Progenitor cell of endocrine pancreas (in vitro differentiated cells): Measurements from ENCODE around the gene CNOT3. TPM values are rescaled to one million over a fixed set of nuclear protein-coding genes. Genes with fewer than 3 reads are reported as not detected.

Source experiments
- DNase-seq: peaks from one replicate; pipeline ENCODE4 v3.0.0; 2021; ENCODE audit warnings: low spot score; ENCODE audit not compliant: unreplicated experiment
- H3K27ac Mint-ChIP-seq: 2 replicates; pipeline ENCODE4 v1.8.0; 2021; ENCODE audit warnings: mild to moderate bottlenecking, moderate library complexity, mixed read lengths
- H3K27me3 Mint-ChIP-seq: 2 replicates; pipeline ENCODE4 v1.8.0; 2021; ENCODE audit warnings: mixed read lengths
- H3K36me3 Mint-ChIP-seq: 2 replicates; pipeline ENCODE4 v1.8.0; 2022; ENCODE audit warnings: mixed read lengths; ENCODE audit not compliant: insufficient read depth
- H3K4me1 Mint-ChIP-seq: 2 replicates; pipeline ENCODE4 v1.8.0; 2021; ENCODE audit warnings: low read depth, mixed read lengths
- H3K4me3 Mint-ChIP-seq: 2 replicates; pipeline ENCODE4 v1.8.0; 2021; ENCODE audit warnings: low read depth, mild to moderate bottlenecking, moderate library complexity, mixed read lengths
- H3K9me3 Mint-ChIP-seq: 2 replicates; pipeline ENCODE4 v1.8.0; 2021; ENCODE audit warnings: low read depth, mixed read lengths
- CTCF ChIP-seq: fragments of 200-600 bp; sonication (generic); IDR thresholded peaks from one replicate; pipeline ENCODE4 v1.5.0; 2021; ENCODE audit warnings: antibody characterized with exemption, mild to moderate bottlenecking; ENCODE audit not compliant: unreplicated experiment
- total RNA-seq: library from RNA; stranded (reverse); gene quantifications from 2 replicates; pipeline ENCODE4 v1.2.1, GENCODE V29; 2021

CNOT3 gene
- total RNA-seq, 1 donor from 2014 or later, result 77.3 TPM

- Mint-ChIP-seq H3K9me3 (no peaks in the 10 kb centered on the region), H3K27me3 (no peaks in the 10 kb centered on the region)
Measured at GRCh38 chr19:54136864-54137698, 481 bp upstream of the CNOT3 start.

DNA sequence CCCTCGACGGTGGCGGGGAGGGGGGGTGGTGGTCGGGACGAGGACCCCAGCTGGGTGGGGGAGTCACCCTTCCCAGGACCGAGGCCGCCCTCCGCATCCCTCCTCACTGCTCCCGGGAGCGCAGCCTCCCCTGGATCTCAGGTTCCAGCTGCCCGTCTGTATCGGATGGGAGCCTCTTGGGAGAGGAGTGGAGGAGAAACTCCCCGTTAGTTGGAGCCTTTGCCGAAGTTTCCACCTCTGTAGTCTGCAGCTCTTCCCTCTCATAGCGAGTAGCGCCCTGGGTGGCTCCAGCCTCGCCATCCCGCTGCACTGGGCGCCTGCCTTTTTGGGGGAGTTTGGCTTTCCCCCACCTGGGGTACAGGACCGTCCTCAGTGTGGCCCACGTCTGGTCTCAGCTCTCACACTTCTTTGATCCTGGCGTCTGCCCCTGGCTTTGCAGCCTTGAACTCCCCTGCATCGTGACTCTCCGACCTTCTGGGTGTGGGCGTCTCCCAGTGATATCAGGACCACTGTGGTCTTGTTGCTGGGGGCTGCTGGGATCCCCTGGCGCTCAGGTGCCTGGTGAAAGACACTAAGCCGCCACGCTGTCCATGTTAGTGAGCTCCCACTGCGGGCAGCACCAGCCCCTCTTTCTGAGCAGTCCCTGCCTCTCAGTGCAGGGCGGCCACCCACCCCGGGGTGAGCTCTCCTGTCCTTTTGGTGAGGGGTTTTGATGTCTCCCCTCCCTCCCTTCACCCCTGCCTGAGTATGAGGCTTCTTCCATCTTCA, 1.1 kb downstream of the CNOT3 start:
- Mint-ChIP-seq H3K36me3 (peaks cover 6% of the 10 kb centered on the region), H3K4me1 (peaks cover 18% of the 10 kb centered on the region), H3K27me3 (no peaks in the 10 kb centered on the region), H3K4me3 (peak overlapping the region; percentile 87), H3K27ac (peak overlapping the region; percentile 97), H3K9me3 (no peaks in the 10 kb centered on the region)
- no peak for TF ChIP-seq CTCF
- DNase-seq, result no peak

More at GRCh38 chr19:54136864-54137698, 481 bp upstream of the CNOT3 start:
- DNase-seq, result peak; percentile 99
- peaks cover 18% of the 10 kb centered on the region for H3K4me1 Mint-ChIP-seq
- peak overlapping the region; percentile 87 for H3K4me3 Mint-ChIP-seq
- TF ChIP-seq CTCF, result no peak
- peaks cover 3% of the 10 kb centered on the region for H3K36me3 Mint-ChIP-seq
- peak overlapping the region; percentile 94 for H3K27ac Mint-ChIP-seq

GRCh38 chr19:54141356-54141755, 3.8 kb downstream of the CNOT3 start:
- DNase-seq, result no peak
- Mint-ChIP-seq H3K4me1 (peaks cover 12% of the 10 kb centered on the region), H3K4me3 (no peak overlapping the region), H3K27ac (no peak overlapping the region), H3K27me3 (no peaks in the 10 kb centered on the region), H3K9me3 (no peaks in the 10 kb centered on the region), H3K36me3 (peaks cover 20% of the 10 kb centered on the region)
- TF ChIP-seq CTCF, result no peak

DNA sequence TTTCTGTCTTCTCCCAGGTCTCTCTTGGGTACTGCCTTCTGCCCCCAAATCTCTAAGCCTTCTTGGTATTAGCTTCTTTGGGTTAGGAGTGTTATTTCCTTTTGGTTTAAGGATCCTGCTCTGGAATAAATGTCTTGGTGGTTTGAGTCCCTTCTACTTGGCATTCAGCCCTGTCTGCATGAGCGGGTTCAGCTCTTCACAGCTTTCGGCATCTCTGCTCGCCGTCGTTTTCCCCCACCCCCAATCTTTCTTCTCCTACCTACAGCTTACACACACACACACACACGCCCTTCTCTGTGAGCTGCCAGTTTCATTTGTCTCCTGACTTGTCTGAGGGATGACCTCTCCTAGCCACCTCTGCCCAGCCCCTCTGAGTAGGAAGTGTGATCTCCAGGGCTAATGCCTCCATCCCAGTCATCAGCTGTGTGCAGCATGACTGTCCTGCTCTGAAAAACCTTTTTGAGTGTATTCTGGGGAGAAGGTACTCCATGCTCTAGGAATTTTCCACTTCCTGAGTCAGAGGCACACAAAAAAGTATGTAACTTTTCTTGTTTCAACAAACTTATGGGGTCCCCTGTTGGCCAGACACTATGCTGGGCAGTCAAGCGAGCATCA, 4.7 kb downstream of the CNOT3 start:
- Mint-ChIP-seq H3K36me3 (peaks cover 20% of the 10 kb centered on the region), H3K27me3 (no peaks in the 10 kb centered on the region), H3K27ac (peak overlapping the region; percentile 34), H3K4me3 (no peak overlapping the region), H3K9me3 (no peaks in the 10 kb centered on the region), H3K4me1 (peaks cover 10% of the 10 kb centered on the region)
- no peak for DNase-seq
- no peak for TF ChIP-seq CTCF

DNA sequence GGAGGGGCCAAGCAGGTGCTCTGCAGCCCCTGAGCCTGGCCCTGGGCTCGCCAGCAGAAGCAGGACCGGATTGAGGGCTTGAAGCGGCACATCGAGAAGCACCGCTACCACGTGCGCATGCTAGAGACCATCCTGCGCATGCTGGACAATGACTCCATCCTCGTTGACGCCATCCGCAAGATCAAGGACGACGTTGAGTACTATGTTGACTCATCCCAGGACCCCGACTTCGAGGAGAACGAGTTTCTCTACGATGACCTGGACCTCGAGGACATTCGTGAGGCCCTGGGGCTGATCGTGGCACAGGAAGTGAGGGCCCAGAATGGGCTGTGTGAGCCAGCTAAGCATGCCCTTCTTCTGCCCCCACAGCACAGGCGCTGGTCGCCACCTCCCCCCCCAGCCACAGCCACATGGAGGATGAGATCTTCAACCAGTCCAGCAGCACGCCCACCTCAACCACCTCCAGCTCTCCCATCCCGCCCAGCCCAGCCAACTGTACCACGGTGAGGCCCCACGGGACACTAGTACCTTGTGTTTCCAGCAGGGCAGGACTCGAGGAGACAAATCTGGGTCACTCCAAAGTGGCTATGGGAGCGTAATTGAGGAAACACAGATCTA, 8.1 kb downstream of the CNOT3 start:
- Mint-ChIP-seq H3K36me3 (peaks cover 25% of the 10 kb centered on the region), H3K4me3 (no peak overlapping the region), H3K27ac (no peak overlapping the region), H3K4me1 (peaks cover 1% of the 10 kb centered on the region), H3K9me3 (no peaks in the 10 kb centered on the region), H3K27me3 (no peaks in the 10 kb centered on the region)
- no peak for DNase-seq
- TF ChIP-seq CTCF, result no peak
